Left ventricle myocardium inferior (tissue), 1 donor: ENCODE measurements around the gene RAB1B. TPM values are rescaled to one million over a fixed set of nuclear protein-coding genes. Genes with fewer than 3 reads are reported as not detected.
A peak's percentile ranks its signal among the peaks of the same experiment; 100 is the strongest.

ENCODE experiments used
- DNase-seq: peaks from one replicate; pipeline ENCODE4 v3.0.0-alpha.2; 2020
- H3K27ac ChIP-seq: fragments of 200-600 bp; replicated peaks from 2 replicates; pipeline ENCODE4 v1.8.0; 2021
- H3K27me3 ChIP-seq: fragments of 200-600 bp; 2 replicates; pipeline ENCODE4 v1.8.0; 2021; ENCODE audit warnings: low read depth
- H3K36me3 ChIP-seq: fragments of 200-600 bp; 2 replicates; pipeline ENCODE4 v1.8.0; 2021
- H3K4me1 ChIP-seq: fragments of 200-600 bp; 2 replicates; pipeline ENCODE4 v1.8.0; 2021
- H3K4me3 ChIP-seq: fragments of 200-600 bp; 2 replicates; pipeline ENCODE4 v1.8.0; 2021; ENCODE audit warnings: mild to moderate bottlenecking, moderate library complexity
- H3K9me3 ChIP-seq: fragments of 200-600 bp; replicated peaks from 2 replicates; pipeline ENCODE4 v1.8.0; 2021
- intact Hi-C: fragments of 100-400 bp; cut with micrococcal nuclease; formaldehyde crosslinking; loops from one replicate; pipeline ENCODE4 v1.11.0; 2022
- total RNA-seq: library from RNA; stranded (reverse); fragmentation: NEBNext Ultra II Directional; extraction: Animal tissue kit (Norgen Biotek cat#: 25700); gene quantifications from one replicate; pipeline ENCODE4 v1.2.1, GENCODE V29; 2021
- TF ChIP-seq, protein P1 (sequence below): fragments of 200-600 bp; IDR thresholded peaks from 2 replicates; pipeline ENCODE4 v1.8.0; 2021; ENCODE audit warnings: antibody characterized with exemption, mild to moderate bottlenecking, borderline replicate concordance
- donor health status: DM: no; HTN: yes; CAD: no; lungs with severe emphysema.

The RAB1B gene
- total RNA-seq, 1 donor from 2014 or later, result 116 TPM

DNA sequence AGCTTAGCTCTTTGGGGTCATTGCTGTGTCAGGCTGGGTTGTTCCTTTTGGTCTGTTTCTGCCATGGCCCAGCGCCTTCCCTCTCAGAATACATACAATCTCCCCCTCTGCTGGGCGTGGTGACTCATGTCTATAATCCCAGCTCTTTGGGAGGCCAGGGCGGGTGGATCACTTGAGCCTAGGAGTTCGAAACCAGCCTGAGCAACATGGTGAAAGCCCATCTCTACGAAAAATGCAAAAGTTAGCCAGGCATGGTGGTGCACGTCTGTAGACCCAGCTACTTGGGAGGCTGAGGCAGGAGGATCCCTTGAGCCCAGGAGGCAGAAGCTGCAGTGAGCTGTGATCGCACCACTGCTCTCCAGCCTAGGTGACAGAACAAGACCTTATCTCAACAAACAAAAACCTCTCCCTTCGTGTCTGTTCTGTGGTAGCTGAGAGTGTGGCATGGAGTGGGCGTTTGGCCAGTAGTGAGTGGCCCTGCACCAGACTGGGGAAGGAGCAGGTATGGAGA is 46.7 kb upstream of the RAB1B start:
- no peak for DNase-seq
- H3K9me3 ChIP-seq, result no peaks in the 10 kb centered on the region
- intact Hi-C loops, result no loop called here
- no peaks in the 10 kb centered on the region for H3K4me1 ChIP-seq
- no peaks in the 10 kb centered on the region for H3K27me3 ChIP-seq
- peaks cover 50% of the 10 kb centered on the region for H3K36me3 ChIP-seq
- TF ChIP-seq, protein P1, sequence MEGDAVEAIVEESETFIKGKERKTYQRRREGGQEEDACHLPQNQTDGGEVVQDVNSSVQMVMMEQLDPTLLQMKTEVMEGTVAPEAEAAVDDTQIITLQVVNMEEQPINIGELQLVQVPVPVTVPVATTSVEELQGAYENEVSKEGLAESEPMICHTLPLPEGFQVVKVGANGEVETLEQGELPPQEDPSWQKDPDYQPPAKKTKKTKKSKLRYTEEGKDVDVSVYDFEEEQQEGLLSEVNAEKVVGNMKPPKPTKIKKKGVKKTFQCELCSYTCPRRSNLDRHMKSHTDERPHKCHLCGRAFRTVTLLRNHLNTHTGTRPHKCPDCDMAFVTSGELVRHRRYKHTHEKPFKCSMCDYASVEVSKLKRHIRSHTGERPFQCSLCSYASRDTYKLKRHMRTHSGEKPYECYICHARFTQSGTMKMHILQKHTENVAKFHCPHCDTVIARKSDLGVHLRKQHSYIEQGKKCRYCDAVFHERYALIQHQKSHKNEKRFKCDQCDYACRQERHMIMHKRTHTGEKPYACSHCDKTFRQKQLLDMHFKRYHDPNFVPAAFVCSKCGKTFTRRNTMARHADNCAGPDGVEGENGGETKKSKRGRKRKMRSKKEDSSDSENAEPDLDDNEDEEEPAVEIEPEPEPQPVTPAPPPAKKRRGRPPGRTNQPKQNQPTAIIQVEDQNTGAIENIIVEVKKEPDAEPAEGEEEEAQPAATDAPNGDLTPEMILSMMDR, result no peak
- H3K4me3 ChIP-seq, result no peak overlapping the region
- no peak overlapping the region for H3K27ac ChIP-seq

DNA sequence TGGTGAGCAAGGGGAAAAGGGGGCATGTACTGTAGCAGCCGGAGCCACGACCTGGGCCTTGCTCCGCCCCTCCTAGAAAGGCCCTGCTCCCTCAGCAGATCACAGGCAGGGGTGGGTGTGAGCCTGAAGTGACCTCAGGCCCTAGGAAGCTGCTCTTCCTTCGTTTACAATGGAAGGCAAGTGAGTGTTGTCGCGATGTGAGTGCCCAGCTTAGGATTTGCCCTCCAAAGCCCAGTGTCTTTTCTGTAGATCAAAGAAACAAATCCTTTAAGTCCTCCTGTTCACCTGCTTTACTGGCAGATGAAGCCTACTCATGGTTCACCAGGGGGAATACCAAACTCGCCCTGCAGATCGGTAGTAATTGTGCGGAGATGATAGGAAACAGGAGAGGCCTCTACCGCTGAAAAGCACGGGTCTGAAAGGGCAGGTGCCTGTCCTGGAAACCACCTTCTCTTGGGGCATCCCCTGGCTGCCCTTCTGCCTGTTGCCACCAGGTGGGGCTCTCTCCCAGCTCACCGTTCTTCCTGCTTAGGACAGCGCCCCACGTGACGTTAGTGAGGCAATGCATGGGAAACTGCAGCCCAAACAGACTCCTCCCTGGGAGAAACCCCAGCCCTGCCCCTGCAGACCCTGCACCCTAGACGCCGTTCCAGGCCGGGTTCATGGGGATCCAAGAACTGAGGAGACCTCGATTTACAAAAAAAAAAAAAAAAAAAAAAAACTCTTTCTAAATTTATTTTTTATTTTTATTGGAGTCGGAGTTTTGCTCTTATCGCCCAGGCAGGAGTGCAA is 45.9 kb upstream of the RAB1B start:
- DNase-seq, result peak; percentile 88
- no peaks in the 10 kb centered on the region for H3K4me1 ChIP-seq
- intact Hi-C loops, result no loop called here
- H3K36me3 ChIP-seq, result peaks cover 44% of the 10 kb centered on the region
- TF ChIP-seq, protein P1, result peak; percentile 100
- H3K27me3 ChIP-seq, result no peaks in the 10 kb centered on the region
- H3K9me3 ChIP-seq, result no peaks in the 10 kb centered on the region
- no peak overlapping the region for H3K27ac ChIP-seq
- no peak overlapping the region for H3K4me3 ChIP-seq

DNA sequence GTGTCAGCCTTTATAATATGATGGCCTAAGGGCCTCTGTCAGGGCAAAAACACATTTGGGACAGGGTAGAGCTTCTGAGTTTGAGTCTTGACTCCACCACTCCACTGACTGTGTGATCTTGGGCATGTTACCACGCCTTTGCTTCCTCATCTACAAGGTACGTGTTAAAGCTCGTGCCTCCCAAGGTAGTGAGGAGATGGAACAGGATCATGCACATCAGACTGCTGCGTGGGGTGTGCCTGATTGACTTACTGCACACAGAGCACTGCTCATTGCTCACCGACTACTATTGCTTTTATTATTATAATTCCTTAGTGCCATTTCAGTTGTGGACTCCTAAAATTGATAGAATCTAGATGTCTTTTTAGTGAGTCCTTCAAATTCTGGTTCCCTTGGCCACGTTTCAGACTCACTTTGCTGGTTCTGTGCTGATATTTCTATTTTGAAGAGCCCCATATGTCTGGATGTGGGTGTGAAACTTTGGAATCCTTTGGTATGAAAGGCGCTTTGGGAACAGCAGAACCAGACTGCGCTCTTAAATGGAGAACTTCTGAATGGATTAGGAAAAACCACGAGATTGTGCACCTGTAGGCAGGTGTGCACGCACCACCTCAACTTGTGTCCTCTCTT is 44.1 kb upstream of the RAB1B start:
- H3K4me1 ChIP-seq, result no peaks in the 10 kb centered on the region
- no peaks in the 10 kb centered on the region for H3K9me3 ChIP-seq
- H3K27ac ChIP-seq, result no peak overlapping the region
- TF ChIP-seq, protein P1, result no peak
- no peak for DNase-seq
- H3K36me3 ChIP-seq, result peaks cover 40% of the 10 kb centered on the region
- no peaks in the 10 kb centered on the region for H3K27me3 ChIP-seq
- no peak overlapping the region for H3K4me3 ChIP-seq
- intact Hi-C loops, result no loop called here

- Histone ChIP-seq H3K9me3 (no peaks in the 10 kb centered on the region), H3K4me1 (no peaks in the 10 kb centered on the region), H3K27me3 (no peaks in the 10 kb centered on the region), H3K36me3 (peaks cover 33% of the 10 kb centered on the region), H3K4me3 (no peak overlapping the region), H3K27ac (no peak overlapping the region)
- intact Hi-C loops, result no loop called here
- DNase-seq, result no peak
- TF ChIP-seq, protein P1, result no peak
Measured at GRCh38 chr11:66225066-66225465, 43.4 kb upstream of the RAB1B start.

DNA sequence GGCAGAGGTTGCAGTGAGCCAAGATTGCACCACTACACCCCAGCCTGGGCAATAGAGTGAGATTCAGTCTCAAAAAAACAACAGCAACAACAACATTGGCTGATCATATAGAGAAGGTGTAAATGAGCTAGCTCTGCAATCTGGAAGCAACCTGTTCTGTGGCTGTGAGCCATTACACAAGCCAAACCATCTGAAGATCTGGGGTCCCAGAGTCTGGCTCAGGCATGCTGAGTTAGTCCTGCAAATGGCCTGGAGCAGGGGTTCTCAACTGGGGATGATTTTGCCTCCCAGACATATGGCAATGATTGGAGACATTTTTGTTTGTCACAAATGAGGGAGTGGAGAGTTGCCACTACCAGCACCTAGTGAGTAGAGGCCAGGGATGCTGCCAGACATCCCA is 42.3 kb upstream of the RAB1B start:
- intact Hi-C loops, result no loop called here
- no peaks in the 10 kb centered on the region for H3K9me3 ChIP-seq
- no peaks in the 10 kb centered on the region for H3K4me1 ChIP-seq
- TF ChIP-seq, protein P1, result no peak
- no peak overlapping the region for H3K27ac ChIP-seq
- H3K36me3 ChIP-seq, result peaks cover 29% of the 10 kb centered on the region
- no peak for DNase-seq
- H3K27me3 ChIP-seq, result no peaks in the 10 kb centered on the region
- H3K4me3 ChIP-seq, result no peak overlapping the region
